Measurements from ENCODE around the gene DLG2.

The DLG2 gene

DNA sequence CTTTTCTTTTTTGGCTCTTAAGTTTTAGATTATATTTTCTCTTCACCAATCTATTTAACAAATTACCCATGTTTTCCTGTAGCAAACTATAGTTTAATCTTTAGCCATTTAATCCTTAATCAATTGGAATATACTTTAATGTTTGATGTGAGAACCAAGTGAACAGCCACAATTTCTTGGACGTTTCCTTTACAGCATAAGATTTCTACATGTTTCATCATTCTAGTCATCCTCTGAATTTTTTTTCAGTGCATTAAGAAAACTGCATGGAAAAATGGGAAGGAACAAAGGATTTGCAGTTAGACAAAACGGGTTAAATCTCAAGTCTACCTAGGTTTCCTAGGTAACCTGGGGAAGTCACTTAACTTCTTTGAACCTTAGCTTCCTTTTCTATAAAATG lies 1833.8 kb downstream of the DLG2 start:
- H3K36me3 ChIP-seq: no peaks in the 10 kb centered on the region
- H3K4me3 ChIP-seq (ENCODE audit: low read depth in 1 of 2, low read length in 1 of 2): no peak overlapping the region
- H3K27me3 ChIP-seq: no peaks in the 10 kb centered on the region
- no peaks in the 10 kb centered on the region for H3K9me3 ChIP-seq
- TF ChIP-seq, protein P1, sequence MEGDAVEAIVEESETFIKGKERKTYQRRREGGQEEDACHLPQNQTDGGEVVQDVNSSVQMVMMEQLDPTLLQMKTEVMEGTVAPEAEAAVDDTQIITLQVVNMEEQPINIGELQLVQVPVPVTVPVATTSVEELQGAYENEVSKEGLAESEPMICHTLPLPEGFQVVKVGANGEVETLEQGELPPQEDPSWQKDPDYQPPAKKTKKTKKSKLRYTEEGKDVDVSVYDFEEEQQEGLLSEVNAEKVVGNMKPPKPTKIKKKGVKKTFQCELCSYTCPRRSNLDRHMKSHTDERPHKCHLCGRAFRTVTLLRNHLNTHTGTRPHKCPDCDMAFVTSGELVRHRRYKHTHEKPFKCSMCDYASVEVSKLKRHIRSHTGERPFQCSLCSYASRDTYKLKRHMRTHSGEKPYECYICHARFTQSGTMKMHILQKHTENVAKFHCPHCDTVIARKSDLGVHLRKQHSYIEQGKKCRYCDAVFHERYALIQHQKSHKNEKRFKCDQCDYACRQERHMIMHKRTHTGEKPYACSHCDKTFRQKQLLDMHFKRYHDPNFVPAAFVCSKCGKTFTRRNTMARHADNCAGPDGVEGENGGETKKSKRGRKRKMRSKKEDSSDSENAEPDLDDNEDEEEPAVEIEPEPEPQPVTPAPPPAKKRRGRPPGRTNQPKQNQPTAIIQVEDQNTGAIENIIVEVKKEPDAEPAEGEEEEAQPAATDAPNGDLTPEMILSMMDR (IDR thresholded peaks at IDR 0.05): no peak
- no peaks in the 10 kb centered on the region for H3K4me1 ChIP-seq (ENCODE audit: control insufficient read depth in 1 of 2, insufficient read depth in 1 of 2, low read depth in 1 of 2, low read length in 1 of 2)
- no peak overlapping the region for H3K27ac ChIP-seq

DNA sequence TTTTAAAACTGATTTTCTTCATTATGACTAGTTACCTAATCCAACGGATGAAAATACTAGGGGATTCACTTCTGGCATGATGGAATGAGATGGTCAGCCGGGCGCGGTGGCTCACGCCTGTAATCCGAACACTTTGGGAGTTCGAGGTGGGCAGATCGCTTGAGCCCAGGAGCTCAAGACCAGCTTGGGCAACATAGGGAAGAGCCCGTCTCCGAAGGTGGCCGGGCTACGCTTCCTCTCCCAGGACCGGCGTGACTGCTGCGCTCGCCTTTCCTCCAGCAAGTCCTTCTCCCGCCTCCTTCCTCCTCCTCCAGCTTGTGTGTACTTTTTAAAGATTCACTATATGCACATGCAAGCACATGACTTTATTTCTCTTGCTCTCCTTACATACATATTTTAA lies 1835.6 kb downstream of the DLG2 start:
- Histone ChIP-seq H3K36me3 (no peaks in the 10 kb centered on the region), H3K9me3 (no peaks in the 10 kb centered on the region), H3K27ac (no peak overlapping the region), H3K27me3 (no peaks in the 10 kb centered on the region), H3K4me1 (ENCODE audit: control insufficient read depth in 1 of 2, insufficient read depth in 1 of 2, low read depth in 1 of 2, low read length in 1 of 2) (no peaks in the 10 kb centered on the region), H3K4me3 (ENCODE audit: low read depth in 1 of 2, low read length in 1 of 2) (no peak overlapping the region)
- TF ChIP-seq, protein P1 (IDR thresholded peaks at IDR 0.05): no peak

DNA sequence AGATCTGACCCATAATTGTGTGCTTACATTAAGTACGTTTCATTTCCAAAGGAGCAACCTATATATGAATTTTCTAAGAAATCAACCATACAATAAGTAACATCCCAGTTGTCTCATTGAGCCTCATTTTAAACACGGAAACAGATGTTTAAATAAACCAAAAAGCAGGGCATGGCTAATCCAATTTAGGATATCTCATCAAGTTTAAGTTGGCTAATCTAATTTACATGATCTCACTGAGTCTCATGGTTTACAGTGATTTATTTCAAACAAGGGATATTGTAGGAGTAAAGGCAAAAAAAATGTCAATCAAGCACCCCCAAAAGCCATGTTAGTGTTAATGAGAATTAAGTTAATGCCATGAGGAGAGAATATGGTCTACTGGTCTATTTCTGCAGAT lies 1841.2 kb downstream of the DLG2 start:
- no peaks in the 10 kb centered on the region for H3K27me3 ChIP-seq
- H3K9me3 ChIP-seq: no peaks in the 10 kb centered on the region
- no peaks in the 10 kb centered on the region for H3K4me1 ChIP-seq (ENCODE audit: control insufficient read depth in 1 of 2, insufficient read depth in 1 of 2, low read depth in 1 of 2, low read length in 1 of 2)
- TF ChIP-seq, protein P1 (IDR thresholded peaks at IDR 0.05): no peak
- no peaks in the 10 kb centered on the region for H3K36me3 ChIP-seq
- H3K4me3 ChIP-seq (ENCODE audit: low read depth in 1 of 2, low read length in 1 of 2): no peak overlapping the region
- no peak overlapping the region for H3K27ac ChIP-seq

DNA sequence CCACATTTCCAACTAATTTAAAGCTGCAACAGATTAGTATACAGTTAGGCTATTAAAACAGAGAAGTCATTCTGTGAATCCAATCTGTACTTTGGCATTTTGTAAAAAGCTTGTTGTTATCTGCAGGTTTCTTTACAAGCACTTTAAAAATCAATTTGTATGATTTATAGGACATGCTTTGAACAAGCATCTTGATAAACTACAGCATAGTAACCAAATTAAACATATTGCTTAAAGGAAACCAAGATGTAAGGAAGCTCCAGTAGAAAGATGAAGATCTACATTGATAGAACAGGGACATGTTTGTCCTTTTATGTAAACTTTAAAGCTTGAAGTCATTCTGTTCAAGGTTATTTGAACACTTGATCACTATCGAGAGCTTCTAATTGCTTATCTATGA lies 1842.7 kb downstream of the DLG2 start:
- no peaks in the 10 kb centered on the region for H3K4me1 ChIP-seq (ENCODE audit: control insufficient read depth in 1 of 2, insufficient read depth in 1 of 2, low read depth in 1 of 2, low read length in 1 of 2)
- H3K27me3 ChIP-seq: no peaks in the 10 kb centered on the region
- TF ChIP-seq, protein P1 (IDR thresholded peaks at IDR 0.05): no peak

DNA sequence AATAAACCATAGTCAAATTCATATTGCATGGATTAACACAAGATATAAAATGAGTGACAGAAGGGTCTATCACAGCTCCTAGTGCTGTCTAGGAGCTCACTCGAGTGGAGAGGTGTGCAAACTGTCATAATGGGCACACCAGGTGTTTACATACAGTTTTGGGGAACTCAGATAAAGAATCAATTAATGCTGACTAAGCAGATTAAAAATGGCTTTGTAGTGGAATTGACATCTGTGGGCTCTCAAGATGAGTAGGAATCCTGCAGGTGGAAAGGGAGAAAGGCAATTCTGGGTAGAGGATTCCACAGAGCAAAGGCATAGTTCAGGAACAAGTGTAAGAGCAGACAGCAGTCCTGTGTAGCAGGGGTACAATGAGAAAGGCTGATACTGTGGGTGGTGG lies 1844.8 kb downstream of the DLG2 start:
- Histone ChIP-seq H3K9me3 (no peaks in the 10 kb centered on the region), H3K4me3 (ENCODE audit: low read depth in 1 of 2, low read length in 1 of 2) (no peak overlapping the region), H3K27me3 (no peaks in the 10 kb centered on the region), H3K36me3 (no peaks in the 10 kb centered on the region), H3K4me1 (ENCODE audit: control insufficient read depth in 1 of 2, insufficient read depth in 1 of 2, low read depth in 1 of 2, low read length in 1 of 2) (no peaks in the 10 kb centered on the region), H3K27ac (no peak overlapping the region)
- TF ChIP-seq, protein P1 (IDR thresholded peaks at IDR 0.05): no peak

More for the DNA sequence above, 1842.7 kb downstream of the DLG2 start:
- H3K36me3 ChIP-seq: no peaks in the 10 kb centered on the region
- no peak overlapping the region for H3K27ac ChIP-seq
- H3K9me3 ChIP-seq: no peaks in the 10 kb centered on the region
- H3K4me3 ChIP-seq (ENCODE audit: low read depth in 1 of 2, low read length in 1 of 2): no peak overlapping the region

DNA sequence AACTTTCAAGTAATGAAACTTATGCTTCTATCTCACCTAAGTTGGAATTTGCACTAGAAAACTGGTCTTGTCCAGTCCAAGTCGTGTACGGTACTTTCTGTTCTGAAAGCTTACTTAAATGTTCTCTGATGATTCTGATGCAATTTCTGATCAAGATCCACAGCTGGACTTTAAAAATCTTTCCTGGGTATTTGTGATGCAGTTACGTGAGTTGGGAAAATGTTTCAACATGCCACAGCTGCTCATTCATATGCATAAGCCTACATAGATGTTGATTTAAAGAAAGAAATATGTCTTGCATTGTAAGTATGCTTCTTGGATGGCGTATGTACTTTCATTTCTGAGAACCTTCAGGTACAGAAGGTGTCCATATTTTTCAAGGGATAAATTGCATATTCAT lies 1847.3 kb downstream of the DLG2 start:
- no peak overlapping the region for H3K27ac ChIP-seq
- H3K4me1 ChIP-seq (ENCODE audit: control insufficient read depth in 1 of 2, insufficient read depth in 1 of 2, low read depth in 1 of 2, low read length in 1 of 2): no peaks in the 10 kb centered on the region
- H3K27me3 ChIP-seq: no peaks in the 10 kb centered on the region
- H3K4me3 ChIP-seq (ENCODE audit: low read depth in 1 of 2, low read length in 1 of 2): no peak overlapping the region
- TF ChIP-seq, protein P1 (IDR thresholded peaks at IDR 0.05): no peak
- no peaks in the 10 kb centered on the region for H3K36me3 ChIP-seq
- H3K9me3 ChIP-seq: no peaks in the 10 kb centered on the region

Measured in neutrophil (primary cell).